ENCODE results near the gene C11orf21. TPM values are rescaled to one million over a fixed set of nuclear protein-coding genes. Genes with fewer than 3 reads are reported as not detected.

Gene C11orf21
- total RNA-seq, 1 donor from 2014 or later: 8.1 TPM

- H3K9me3 ChIP-seq: no peaks in the 10 kb centered on the region
- no peak for DNase-seq (ENCODE audit: extremely low spot score in 2 of 2)
- H3K36me3 ChIP-seq: no peaks in the 10 kb centered on the region
- no peak overlapping the region for H3K27ac ChIP-seq
- no peak overlapping the region for H3K4me3 ChIP-seq
- intact Hi-C loops (cut with DNase I): loop anchor here (10.0 kb wide), 1 partner anchor 595 kb away; no protein-coding TSS in a partner anchor
- H3K4me1 ChIP-seq: peaks cover 22% of the 10 kb centered on the region
- no peaks in the 10 kb centered on the region for H3K27me3 ChIP-seq
- TF ChIP-seq POLR2A (IDR thresholded peaks at IDR 0.05): no peak
- no peak for TF ChIP-seq CTCF (IDR thresholded peaks at IDR 0.05)
- TF ChIP-seq POLR2AphosphoS5 (IDR thresholded peaks at IDR 0.05; ENCODE audit: insufficient read depth in 1 of 2, low read depth in 1 of 2): no peak
Measured at GRCh38 chr11:2299773-2300172, 1.9 kb downstream of the C11orf21 start.

- intact Hi-C loops (cut with DNase I): no loop called here
Measured at GRCh38 chr11:2298795-2299761, 2.6 kb downstream of the C11orf21 start.

GRCh38 chr11:2298131-2298794 is 3.5 kb downstream of the C11orf21 start:
- peak; percentile 52 to 84 for DNase-seq (ENCODE audit: extremely low spot score in 2 of 2)
- no peak overlapping the region for H3K4me3 ChIP-seq
- H3K27ac ChIP-seq: no peak overlapping the region
- no peaks in the 10 kb centered on the region for H3K9me3 ChIP-seq
- H3K36me3 ChIP-seq: no peaks in the 10 kb centered on the region
- no peaks in the 10 kb centered on the region for H3K27me3 ChIP-seq
- peaks cover 6% of the 10 kb centered on the region for H3K4me1 ChIP-seq
- TF ChIP-seq POLR2AphosphoS5 (IDR thresholded peaks at IDR 0.05; ENCODE audit: insufficient read depth in 1 of 2, low read depth in 1 of 2) (no peak), CTCF (IDR thresholded peaks at IDR 0.05) (no peak), POLR2A (IDR thresholded peaks at IDR 0.05) (no peak)
- intact Hi-C loops (cut with DNase I): no loop called here

More at GRCh38 chr11:2298795-2299761, 2.6 kb downstream of the C11orf21 start:
- DNase-seq (ENCODE audit: extremely low spot score in 2 of 2): peak; percentile 70 to 90
- Histone ChIP-seq H3K9me3 (no peaks in the 10 kb centered on the region), H3K27ac (no peak overlapping the region), H3K4me1 (peaks cover 15% of the 10 kb centered on the region), H3K4me3 (no peak overlapping the region), H3K27me3 (no peaks in the 10 kb centered on the region), H3K36me3 (no peaks in the 10 kb centered on the region)
- no peak for TF ChIP-seq POLR2A (IDR thresholded peaks at IDR 0.05)
- TF ChIP-seq CTCF (IDR thresholded peaks at IDR 0.05): peak in 1 of 3 experiments; percentile 21
- TF ChIP-seq POLR2AphosphoS5 (IDR thresholded peaks at IDR 0.05; ENCODE audit: insufficient read depth in 1 of 2, low read depth in 1 of 2): no peak

- Histone ChIP-seq H3K4me3 (no peak overlapping the region), H3K27me3 (no peaks in the 10 kb centered on the region), H3K9me3 (no peaks in the 10 kb centered on the region), H3K36me3 (no peaks in the 10 kb centered on the region), H3K27ac (no peak overlapping the region), H3K4me1 (peaks cover under 1% of the 10 kb centered on the region)
- intact Hi-C loops (cut with DNase I): no loop called here
- DNase-seq (ENCODE audit: extremely low spot score in 2 of 2): no peak
- TF ChIP-seq CTCF (IDR thresholded peaks at IDR 0.05) (no peak), POLR2AphosphoS5 (IDR thresholded peaks at IDR 0.05; ENCODE audit: insufficient read depth in 1 of 2, low read depth in 1 of 2) (no peak), POLR2A (IDR thresholded peaks at IDR 0.05) (no peak)
Measured at GRCh38 chr11:2297623-2298030, 4.1 kb downstream of the C11orf21 start.

All from vagina (tissue), 2 donors.